HG03025 (cell line): ENCODE measurements around the gene FZR1.
"Not testable (repeated sequence)": the region's sequence is repeated elsewhere in the genome, so short reads cannot be mapped to it uniquely, and the experiment has no call there.

Experiments used
- ATAC-seq: cut with Tn5 transposase; IDR thresholded peaks from one replicate; pipeline ENCODE4 v1.9.1; 2021; ENCODE audit warnings: mild to moderate bottlenecking, moderate library complexity; ENCODE audit not compliant: unreplicated experiment, low FRiP score

Gene FZR1

GRCh38 chr19:3565139-3565538 lies 59.0 kb downstream of the FZR1 start:
- no peak for ATAC-seq

GRCh38 chr19:3570042-3570441 lies 63.9 kb downstream of the FZR1 start:
- ATAC-seq, result not testable (repeated sequence)

- ATAC-seq, result no peak
Measured at GRCh38 chr19:3570606-3571011, 64.5 kb downstream of the FZR1 start.

- ATAC-seq, result peak; percentile 77
Measured at GRCh38 chr19:3572132-3572854, 66.2 kb downstream of the FZR1 start.

GRCh38 chr19:3572855-3573161 lies 66.7 kb downstream of the FZR1 start, which contains the start of gene HMG20B:
Gene HMG20B (plus strand): TSS chr19:3572944. CDS start chr19:3573310, 366 bp downstream.
- no peak for ATAC-seq

GRCh38 chr19:3573162-3573857 lies 67.2 kb downstream of the FZR1 start:
- ATAC-seq, result peak; percentile 7

GRCh38 chr19:3573858-3574637 lies 67.9 kb downstream of the FZR1 start:
- no peak for ATAC-seq

- ATAC-seq, result no peak
Measured at GRCh38 chr19:3575260-3575741, 69.2 kb downstream of the FZR1 start.

GRCh38 chr19:3575949-3576673 lies 70.0 kb downstream of the FZR1 start:
- ATAC-seq, result no peak

- ATAC-seq, result no peak
Measured at GRCh38 chr19:3576696-3577443, 70.8 kb downstream of the FZR1 start.

- ATAC-seq, result no peak
Measured at GRCh38 chr19:3577723-3578344, 71.7 kb downstream of the FZR1 start.

GRCh38 chr19:3578390-3578789 lies 72.3 kb downstream of the FZR1 start:
- no peak for ATAC-seq

GRCh38 chr19:3580156-3580934 lies 74.2 kb downstream of the FZR1 start:
- no peak for ATAC-seq

- not testable (repeated sequence) for ATAC-seq
Measured at GRCh38 chr19:3581792-3582191, 75.7 kb downstream of the FZR1 start.

- ATAC-seq, result not testable (repeated sequence)
Measured at GRCh38 chr19:3584036-3584802, 78.1 kb downstream of the FZR1 start.

- ATAC-seq, result no peak
Measured at GRCh38 chr19:3585301-3586126, 79.4 kb downstream of the FZR1 start, which contains the start of gene GIPC3. Gene GIPC3 (plus strand): TSS chr19:3585478. CDS start chr19:3585598, 120 bp downstream.

GRCh38 chr19:3586127-3586626 lies 80.1 kb downstream of the FZR1 start:
- no peak for ATAC-seq
